Esophagus muscularis mucosa (tissue), 3 donors: ENCODE measurements around the gene ST6GALNAC3.

ENCODE experiments used
- POLR2A ChIP-seq: fragments of 450-650 bp; IDR thresholded peaks from one replicate; pipeline ENCODE4 v1.6.1; 2017; ENCODE audit warnings: antibody characterized with exemption, moderate library complexity, mild to moderate bottlenecking, low read depth
- TF ChIP-seq, protein P1 (sequence below), 3 experiments: fragments of 200-600 bp in 2 of 3; fragments of 450-650 bp in 1 of 3; sonication (generic) in 2 of 3; IDR thresholded peaks; one replicate each; pipeline ENCODE4 v1.5.1; 2017 to 2019; ENCODE audit warnings: antibody characterized with exemption in 3 of 3, mild to moderate bottlenecking in 2 of 3, moderate library complexity in 1 of 3

DNA sequence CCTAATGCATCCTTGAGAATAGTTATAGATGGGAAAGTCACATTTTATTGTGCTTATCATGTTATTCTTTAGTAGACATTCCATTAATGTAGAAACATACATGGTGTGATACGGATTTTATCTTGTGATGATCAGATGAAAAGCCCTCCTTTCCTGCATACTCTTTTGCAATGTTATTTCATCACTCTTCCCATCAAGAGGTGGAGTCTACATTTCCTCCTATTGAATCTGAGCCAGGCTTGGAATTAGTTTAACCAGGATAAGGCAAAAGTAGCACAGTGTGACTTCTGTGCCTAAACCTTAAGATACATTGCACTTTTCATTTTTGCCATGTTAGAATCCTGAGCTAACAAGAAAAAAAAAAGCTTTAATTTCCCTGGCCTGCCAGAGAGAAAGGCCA, 399.0 kb downstream of the ST6GALNAC3 start:
- TF ChIP-seq, protein P1, sequence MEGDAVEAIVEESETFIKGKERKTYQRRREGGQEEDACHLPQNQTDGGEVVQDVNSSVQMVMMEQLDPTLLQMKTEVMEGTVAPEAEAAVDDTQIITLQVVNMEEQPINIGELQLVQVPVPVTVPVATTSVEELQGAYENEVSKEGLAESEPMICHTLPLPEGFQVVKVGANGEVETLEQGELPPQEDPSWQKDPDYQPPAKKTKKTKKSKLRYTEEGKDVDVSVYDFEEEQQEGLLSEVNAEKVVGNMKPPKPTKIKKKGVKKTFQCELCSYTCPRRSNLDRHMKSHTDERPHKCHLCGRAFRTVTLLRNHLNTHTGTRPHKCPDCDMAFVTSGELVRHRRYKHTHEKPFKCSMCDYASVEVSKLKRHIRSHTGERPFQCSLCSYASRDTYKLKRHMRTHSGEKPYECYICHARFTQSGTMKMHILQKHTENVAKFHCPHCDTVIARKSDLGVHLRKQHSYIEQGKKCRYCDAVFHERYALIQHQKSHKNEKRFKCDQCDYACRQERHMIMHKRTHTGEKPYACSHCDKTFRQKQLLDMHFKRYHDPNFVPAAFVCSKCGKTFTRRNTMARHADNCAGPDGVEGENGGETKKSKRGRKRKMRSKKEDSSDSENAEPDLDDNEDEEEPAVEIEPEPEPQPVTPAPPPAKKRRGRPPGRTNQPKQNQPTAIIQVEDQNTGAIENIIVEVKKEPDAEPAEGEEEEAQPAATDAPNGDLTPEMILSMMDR (IDR thresholded peaks at IDR 0.05) = no peak
- TF ChIP-seq POLR2A = no peak
